Endometrial microvascular endothelial cells (primary cell): Measurements from ENCODE around the gene ZNF195. TPM values are rescaled to one million over a fixed set of nuclear protein-coding genes. Genes with fewer than 3 reads are reported as not detected.
"Not testable (repeated sequence)": the region's sequence is repeated elsewhere in the genome, so short reads cannot be mapped to it uniquely, and the experiment has no call there.

Experiments
- in situ Hi-C: cut with HindIII; loops from 2 replicates; pipeline ENCODE4 v1.10.0; 2017; ENCODE audit warnings: low sequenced_read_pairs, low pct_unique_long_range_greater_than_20kb; ENCODE audit errors: inconsistent ontology term
- total RNA-seq: library from RNA; depleted of rRNA; stranded (reverse); fragments of >200 nt; gene quantifications from one replicate; pipeline ENCODE4 v1.2.3, GENCODE V29; 2015; ENCODE audit errors: inconsistent ontology term

ZNF195 gene
- total RNA-seq, 1 donor from 2014 or later, result 31.4 TPM

GRCh38 chr11:3359092-3359824 lies 19.7 kb downstream of the ZNF195 start:
- in situ Hi-C loops, result no loop called here

- in situ Hi-C loops, result no loop called here
These were observed 20.8 kb downstream of the ZNF195 start for GRCh38 chr11:3357994-3358676.

- in situ Hi-C loops, result no loop called here
These were observed 21.6 kb downstream of the ZNF195 start for GRCh38 chr11:3357302-3357701.

- in situ Hi-C loops, result no loop called here
These were observed 22.1 kb downstream of the ZNF195 start for GRCh38 chr11:3356858-3357257.

GRCh38 chr11:3353066-3353465 lies 25.9 kb downstream of the ZNF195 start:
- in situ Hi-C loops, result no loop called here

- in situ Hi-C loops, result no loop called here
These were observed 31.8 kb downstream of the ZNF195 start for GRCh38 chr11:3347127-3347526.

- in situ Hi-C loops, result no loop called here
These were observed 32.4 kb downstream of the ZNF195 start for GRCh38 chr11:3346587-3346986.

GRCh38 chr11:3345736-3346135 lies 33.2 kb downstream of the ZNF195 start:
- in situ Hi-C loops, result no loop called here

- in situ Hi-C loops, result no loop called here
These were observed 34.4 kb downstream of the ZNF195 start for GRCh38 chr11:3344327-3345174.

- in situ Hi-C loops, result no loop called here
These were observed 36.2 kb downstream of the ZNF195 start for GRCh38 chr11:3342709-3343108.

- in situ Hi-C loops, result no loop called here
These were observed 37.6 kb downstream of the ZNF195 start for GRCh38 chr11:3341298-3341697.

- in situ Hi-C loops, result no loop called here
These were observed 38.9 kb downstream of the ZNF195 start for GRCh38 chr11:3340025-3340424.

GRCh38 chr11:3339340-3339624 lies 39.7 kb downstream of the ZNF195 start:
- in situ Hi-C loops, result no loop called here

GRCh38 chr11:3338569-3339339 lies 40.2 kb downstream of the ZNF195 start:
- in situ Hi-C loops, result no loop called here

- in situ Hi-C loops, result not testable (repeated sequence)
These were observed 42.5 kb downstream of the ZNF195 start for GRCh38 chr11:3336420-3336819.

GRCh38 chr11:3333157-3333556 lies 45.8 kb downstream of the ZNF195 start:
- in situ Hi-C loops, result not testable (repeated sequence)

GRCh38 chr11:3331078-3331477 lies 47.9 kb downstream of the ZNF195 start:
- in situ Hi-C loops, result not testable (repeated sequence)

GRCh38 chr11:3330064-3330463 lies 48.9 kb downstream of the ZNF195 start:
- in situ Hi-C loops, result not testable (repeated sequence)

- in situ Hi-C loops, result not testable (repeated sequence)
These were observed 50.4 kb downstream of the ZNF195 start for GRCh38 chr11:3328503-3328902.
